Measurements from ENCODE around the gene BNC2. TPM values are rescaled to one million over a fixed set of nuclear protein-coding genes. Genes with fewer than 3 reads are reported as not detected.

Gene BNC2
- total and polyA plus RNA-seq, 2 of the 13 experiments (the other 11 are each of a cell fraction or from before 2014, with no cell fraction given) = not detected

DNA sequence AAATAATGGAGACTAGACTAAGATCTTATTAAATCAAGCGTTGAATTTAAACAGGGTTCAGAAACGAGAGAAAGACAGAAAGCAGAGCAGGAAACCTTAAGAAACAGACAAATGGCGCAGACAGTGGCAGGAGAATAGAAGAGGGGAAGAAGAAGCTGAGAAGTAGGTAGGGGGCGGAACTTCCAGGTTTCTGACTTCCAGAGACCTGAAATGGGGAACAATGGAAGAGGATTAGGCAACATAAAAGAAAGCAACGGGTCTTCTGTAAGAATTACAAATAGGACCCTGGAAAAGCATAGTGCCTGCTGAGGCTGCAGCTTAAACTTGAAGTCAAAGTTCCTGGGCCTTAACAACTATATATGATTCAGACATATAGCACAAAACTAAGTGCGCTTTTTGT is 101.7 kb downstream of the BNC2 start:
- POLR2A ChIA-PET = no interaction called here

More for the DNA sequence above, 101.7 kb downstream of the BNC2 start:
- Histone ChIP-seq H3K4me2 (ENCODE audit: low read depth, low read length) (no peak overlapping the region), H3K27ac (ENCODE audit: extremely low read length, insufficient read depth, low read length) (no peak overlapping the region), H4K20me1 (ENCODE audit: insufficient read depth, low read length) (no peaks in the 10 kb centered on the region), H3K36me3 (replicated peaks in 1 of 2; ENCODE audit: control insufficient read depth in 1 of 2, insufficient read depth in 2 of 2, low read length in 2 of 2) (no peaks in the 10 kb centered on the region), H2AFZ (ENCODE audit: low read length) (no peak overlapping the region), H3K9me3 (ENCODE audit: low read length) (no peaks in the 10 kb centered on the region), H3K9ac (ENCODE audit: insufficient read depth, low read depth, low read length) (no peak overlapping the region), H3K4me1 (ENCODE audit: insufficient read depth, low read length) (no peaks in the 10 kb centered on the region), H3K79me2 (ENCODE audit: insufficient read depth, low read length) (no peaks in the 10 kb centered on the region), H3K27me3 (ENCODE audit: control insufficient read depth in 1 of 2, insufficient read depth in 2 of 2, low read length in 2 of 2) (no peaks in the 10 kb centered on the region), H3K4me3 (replicated peaks in 1 of 3; ENCODE audit: insufficient read depth in 1 of 3, low read depth in 2 of 3, low read length in 3 of 3) (no peak overlapping the region)
- intact Hi-C loops (cut with micrococcal nuclease; ENCODE audit: unreplicated experiment) = no loop called here
- TF ChIP-seq, protein P1, sequence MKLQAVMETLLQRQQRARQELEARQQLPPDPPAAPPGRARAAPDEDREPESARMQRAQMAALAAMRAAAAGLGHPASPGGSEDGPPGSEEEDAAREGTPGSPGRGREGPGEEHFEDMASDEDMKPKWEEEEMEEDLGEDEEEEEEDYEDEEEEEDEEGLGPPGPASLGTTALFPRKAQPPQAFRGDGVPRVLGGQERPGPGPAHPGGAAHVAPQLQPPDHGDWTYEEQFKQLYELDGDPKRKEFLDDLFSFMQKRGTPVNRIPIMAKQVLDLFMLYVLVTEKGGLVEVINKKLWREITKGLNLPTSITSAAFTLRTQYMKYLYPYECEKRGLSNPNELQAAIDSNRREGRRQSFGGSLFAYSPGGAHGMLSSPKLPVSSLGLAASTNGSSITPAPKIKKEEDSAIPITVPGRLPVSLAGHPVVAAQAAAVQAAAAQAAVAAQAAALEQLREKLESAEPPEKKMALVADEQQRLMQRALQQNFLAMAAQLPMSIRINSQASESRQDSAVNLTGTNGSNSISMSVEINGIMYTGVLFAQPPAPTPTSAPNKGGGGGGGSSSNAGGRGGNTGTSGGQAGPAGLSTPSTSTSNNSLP (IDR thresholded peaks at IDR 0.05; ENCODE audit: low read depth, low read length) = no peak
- TF ChIP-seq, protein P2, sequence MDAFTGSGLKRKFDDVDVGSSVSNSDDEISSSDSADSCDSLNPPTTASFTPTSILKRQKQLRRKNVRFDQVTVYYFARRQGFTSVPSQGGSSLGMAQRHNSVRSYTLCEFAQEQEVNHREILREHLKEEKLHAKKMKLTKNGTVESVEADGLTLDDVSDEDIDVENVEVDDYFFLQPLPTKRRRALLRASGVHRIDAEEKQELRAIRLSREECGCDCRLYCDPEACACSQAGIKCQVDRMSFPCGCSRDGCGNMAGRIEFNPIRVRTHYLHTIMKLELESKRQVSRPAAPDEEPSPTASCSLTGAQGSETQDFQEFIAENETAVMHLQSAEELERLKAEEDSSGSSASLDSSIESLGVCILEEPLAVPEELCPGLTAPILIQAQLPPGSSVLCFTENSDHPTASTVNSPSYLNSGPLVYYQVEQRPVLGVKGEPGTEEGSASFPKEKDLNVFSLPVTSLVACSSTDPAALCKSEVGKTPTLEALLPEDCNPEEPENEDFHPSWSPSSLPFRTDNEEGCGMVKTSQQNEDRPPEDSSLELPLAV (CRISPR knock-in tag; conservative IDR thresholded peaks at IDR 0.05; ENCODE audit: low read depth) = no peak
- no peak for TF ChIP-seq ZNF567 (CRISPR knock-in tag; IDR thresholded peaks at IDR 0.05; ENCODE audit: borderline replicate concordance)
- TF ChIP-seq ZNF773 (CRISPR knock-in tag; IDR thresholded peaks at IDR 0.05; ENCODE audit: borderline replicate concordance) = no peak
- TF ChIP-seq ZNF530 (CRISPR knock-in tag; IDR thresholded peaks at IDR 0.05; ENCODE audit: low read depth) = no peak
- no peak for TF ChIP-seq SMAD1 (CRISPR knock-in tag; IDR thresholded peaks at IDR 0.05; ENCODE audit: borderline replicate concordance, low read depth)
- TF ChIP-seq EED (CRISPR knock-in tag; IDR thresholded peaks at IDR 0.05) = no peak
- TF ChIP-seq MTA3 (CRISPR knock-in tag; IDR thresholded peaks at IDR 0.05) = no peak
- no peak for TF ChIP-seq ZNF263 (CRISPR knock-in tag; IDR thresholded peaks at IDR 0.05)
- no peak for TF ChIP-seq ZFP62 (CRISPR knock-in tag; IDR thresholded peaks at IDR 0.05)
- TF ChIP-seq, protein P3, sequence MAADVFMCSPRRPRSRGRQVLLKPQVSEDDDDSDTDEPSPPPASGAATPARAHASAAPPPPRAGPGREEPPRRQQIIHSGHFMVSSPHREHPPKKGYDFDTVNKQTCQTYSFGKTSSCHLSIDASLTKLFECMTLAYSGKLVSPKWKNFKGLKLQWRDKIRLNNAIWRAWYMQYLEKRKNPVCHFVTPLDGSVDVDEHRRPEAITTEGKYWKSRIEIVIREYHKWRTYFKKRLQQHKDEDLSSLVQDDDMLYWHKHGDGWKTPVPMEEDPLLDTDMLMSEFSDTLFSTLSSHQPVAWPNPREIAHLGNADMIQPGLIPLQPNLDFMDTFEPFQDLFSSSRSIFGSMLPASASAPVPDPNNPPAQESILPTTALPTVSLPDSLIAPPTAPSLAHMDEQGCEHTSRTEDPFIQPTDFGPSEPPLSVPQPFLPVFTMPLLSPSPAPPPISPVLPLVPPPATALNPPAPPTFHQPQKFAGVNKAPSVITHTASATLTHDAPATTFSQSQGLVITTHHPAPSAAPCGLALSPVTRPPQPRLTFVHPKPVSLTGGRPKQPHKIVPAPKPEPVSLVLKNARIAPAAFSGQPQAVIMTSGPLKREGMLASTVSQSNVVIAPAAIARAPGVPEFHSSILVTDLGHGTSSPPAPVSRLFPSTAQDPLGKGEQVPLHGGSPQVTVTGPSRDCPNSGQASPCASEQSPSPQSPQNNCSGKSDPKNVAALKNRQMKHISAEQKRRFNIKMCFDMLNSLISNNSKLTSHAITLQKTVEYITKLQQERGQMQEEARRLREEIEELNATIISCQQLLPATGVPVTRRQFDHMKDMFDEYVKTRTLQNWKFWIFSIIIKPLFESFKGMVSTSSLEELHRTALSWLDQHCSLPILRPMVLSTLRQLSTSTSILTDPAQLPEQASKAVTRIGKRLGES (CRISPR knock-in tag; IDR thresholded peaks at IDR 0.05; ENCODE audit: borderline replicate concordance) = no peak
- TF ChIP-seq RBM39 (IDR thresholded peaks at IDR 0.05; ENCODE audit: low read depth, low read length, poor library complexity, severe bottlenecking) = no peak
- no peak for TF ChIP-seq ZNF224 (CRISPR knock-in tag; IDR thresholded peaks at IDR 0.05)
- TF ChIP-seq, protein P4, sequence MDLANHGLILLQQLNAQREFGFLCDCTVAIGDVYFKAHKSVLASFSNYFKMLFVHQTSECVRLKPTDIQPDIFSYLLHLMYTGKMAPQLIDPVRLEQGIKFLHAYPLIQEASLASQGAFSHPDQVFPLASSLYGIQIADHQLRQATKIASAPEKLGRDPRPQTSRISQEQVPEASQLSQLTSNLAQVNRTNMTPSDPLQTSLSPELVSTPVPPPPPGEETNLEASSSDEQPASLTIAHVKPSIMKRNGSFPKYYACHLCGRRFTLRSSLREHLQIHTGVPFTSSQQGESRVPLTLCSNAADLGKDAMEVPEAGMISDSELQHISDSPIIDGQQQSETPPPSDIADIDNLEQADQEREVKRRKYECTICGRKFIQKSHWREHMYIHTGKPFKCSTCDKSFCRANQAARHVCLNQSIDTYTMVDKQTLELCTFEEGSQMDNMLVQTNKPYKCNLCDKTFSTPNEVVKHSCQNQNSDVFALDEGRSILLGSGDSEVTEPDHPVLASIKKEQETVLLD (CRISPR knock-in tag; IDR thresholded peaks at IDR 0.05; ENCODE audit: low read depth) = no peak
- TF ChIP-seq EHMT2 (IDR thresholded peaks at IDR 0.05; ENCODE audit: borderline replicate concordance, low read depth, low read length) = no peak
- no peak for TF ChIP-seq NCOA5 (CRISPR knock-in tag; IDR thresholded peaks at IDR 0.05)
- no peak for TF ChIP-seq DMAP1 (CRISPR knock-in tag; IDR thresholded peaks at IDR 0.05)
- TF ChIP-seq LCORL (IDR thresholded peaks at IDR 0.05) = no peak
- TF ChIP-seq LCORL (CRISPR knock-in tag; IDR thresholded peaks at IDR 0.05) = no peak
- BruUV-seq (replicated peaks) = no TSS peak
- WGBS (ENCODE audit: low lambda C conversion rate) = 27% methylated on average over 6 of the region's 6 CpGs
- no peak for DNase-seq (ENCODE audit: low spot score)
- in situ Hi-C loops (cut with HindIII; ENCODE audit: extremely low pct_ligation_motif_present, low pct_unique_long_range_greater_than_20kb) = no loop called here
- no peak for ATAC-seq
- CTCF ChIA-PET (ENCODE audit: low intra/inter-chr PET ratio, low total read pairs) = no interaction called here
- FAIRE-seq = no peak
